ENCODE data around the gene ANO8. TPM values are rescaled to one million over a fixed set of nuclear protein-coding genes. Genes with fewer than 3 reads are reported as not detected.

ANO8 gene
- total and polyA plus RNA-seq, 4 experiments from 2014 or later = 0.11 to 21.5 (median 17.7) TPM; not detected in 1

- Histone ChIP-seq H3K9me3 (ENCODE audit: control insufficient read depth in 1 of 2, low read length in 2 of 2) (no peaks in the 10 kb centered on the region), H3K4me3 (ENCODE audit: low read length in 2 of 2) (no peak overlapping the region), H3K4me1 (ENCODE audit: insufficient read depth, low read length) (peaks cover 17% of the 10 kb centered on the region), H3K36me3 (ENCODE audit: insufficient read depth, low read length) (no peaks in the 10 kb centered on the region), H3K27me3 (ENCODE audit: insufficient read depth, low read length) (no peaks in the 10 kb centered on the region), H3K27ac (ENCODE audit: low read depth, low read length) (no peak overlapping the region)
- peaks cover 0 to 1% of the 10 kb centered on the region in 2 donors for H3K36me3 Mint-ChIP-seq
- no peak overlapping the region for H3K4me3 Mint-ChIP-seq
- no peak for DNase-seq
- intact Hi-C loops (cut with micrococcal nuclease) = no loop called here
- H3K9me3 Mint-ChIP-seq = no peaks in the 10 kb centered on the region
- H3K27me3 Mint-ChIP-seq = peaks cover 0 to 4% of the 10 kb centered on the region in 2 donors
- peaks cover 2 to 4% (median 3%) of the 10 kb centered on the region in 4 donors for H3K4me1 Mint-ChIP-seq
- POLR2A ChIA-PET (ENCODE audit: partially characterized antibody) = interaction anchor here (1.2 kb wide), 1 partner anchor 163 kb away, joined by 3 read pairs; no protein-coding TSS in a partner anchor
- CTCF ChIA-PET (ENCODE audit: partially characterized antibody) = interaction anchor here (6.9 kb wide), 1 partner anchor 26 kb away, joined by 83 read pairs; no protein-coding TSS in a partner anchor
- H3K27ac Mint-ChIP-seq = no peak overlapping the region
Observed at GRCh38 chr19:17285415-17286135, 49.1 kb downstream of the ANO8 start.

- H3K36me3 Mint-ChIP-seq = peaks cover 0 to 1% of the 10 kb centered on the region in 2 donors
- peaks cover 0 to 2% of the 10 kb centered on the region in 2 donors for H3K27me3 Mint-ChIP-seq
- peaks cover 17% of the 10 kb centered on the region for H3K4me1 ChIP-seq (ENCODE audit: insufficient read depth, low read length)
- intact Hi-C loops (cut with micrococcal nuclease) = loop anchor here (2.0 kb wide), 2 partner anchors 209 to 505 kb away; partner anchors contain the start of genes HAUS8 and MYO9B
- H3K27ac Mint-ChIP-seq = peak overlapping the region in 1 of 7 donors; percentile 72
- H3K4me3 Mint-ChIP-seq = peak overlapping the region in 2 of 8 donors; percentile 22 to 67
- H3K4me1 Mint-ChIP-seq = peaks cover 2 to 4% (median 3%) of the 10 kb centered on the region in 4 donors
- H3K27ac ChIP-seq (ENCODE audit: low read depth, low read length) = no peak overlapping the region
- CTCF ChIA-PET (ENCODE audit: partially characterized antibody) = interaction anchor here (0.6 to 6.9 kb wide), 15 partner anchors 9 to 514 kb away, joined by 3 to 83 read pairs (median 4); partner anchors contain the start of genes BABAM1, MRPL34 and USHBP1
- no peaks in the 10 kb centered on the region for H3K27me3 ChIP-seq (ENCODE audit: insufficient read depth, low read length)
- POLR2A ChIA-PET (ENCODE audit: partially characterized antibody) = no interaction called here
- H3K9me3 Mint-ChIP-seq = no peaks in the 10 kb centered on the region
- H3K9me3 ChIP-seq (ENCODE audit: control insufficient read depth in 1 of 2, low read length in 2 of 2) = no peaks in the 10 kb centered on the region
- H3K4me3 ChIP-seq (ENCODE audit: low read length in 2 of 2) = no peak overlapping the region
- no peak for DNase-seq
- H3K36me3 ChIP-seq (ENCODE audit: insufficient read depth, low read length) = no peaks in the 10 kb centered on the region
Observed at GRCh38 chr19:17283504-17283996, 51.1 kb downstream of the ANO8 start.

- ChIA-PET POLR2A (ENCODE audit: partially characterized antibody) (interaction anchor here (0.8 to 1.7 kb wide), 7 partner anchors 10 to 214 kb away, joined by 3 to 6 read pairs (median 3); partner anchors contain the start of genes BABAM1, MRPL34 and USHBP1), CTCF (ENCODE audit: partially characterized antibody) (interaction anchor here (0.6 to 6.9 kb wide), 15 partner anchors 10 to 510 kb away, joined by 3 to 83 read pairs (median 5); partner anchors contain the start of genes BABAM1, MRPL34 and USHBP1)
- no peaks in the 10 kb centered on the region for H3K9me3 Mint-ChIP-seq
- peaks cover 2 to 4% (median 3%) of the 10 kb centered on the region in 4 donors for H3K4me1 Mint-ChIP-seq
- Histone ChIP-seq H3K27me3 (ENCODE audit: insufficient read depth, low read length) (no peaks in the 10 kb centered on the region), H3K27ac (ENCODE audit: low read depth, low read length) (no peak overlapping the region), H3K4me3 (ENCODE audit: low read length in 2 of 2) (peak overlapping the region; percentile 17 to 45), H3K36me3 (ENCODE audit: insufficient read depth, low read length) (no peaks in the 10 kb centered on the region), H3K9me3 (ENCODE audit: control insufficient read depth in 1 of 2, low read length in 2 of 2) (no peaks in the 10 kb centered on the region), H3K4me1 (ENCODE audit: insufficient read depth, low read length) (peaks cover 17% of the 10 kb centered on the region)
- peak overlapping the region; percentile 73 to 86 (median 80) for H3K4me3 Mint-ChIP-seq
- intact Hi-C loops (cut with micrococcal nuclease) = loop anchor here (1.0 to 2.0 kb wide), 5 partner anchors 21 to 504 kb away; partner anchors contain the start of genes HAUS8 and MYO9B
- peaks cover under 1 to 1% of the 10 kb centered on the region in 2 donors for H3K36me3 Mint-ChIP-seq
- peak; percentile 72 to 79 (median 74) for DNase-seq
- H3K27ac Mint-ChIP-seq = peak overlapping the region in 2 of 7 donors; percentile 24 to 42
- H3K27me3 Mint-ChIP-seq = no peaks in the 10 kb centered on the region
Observed at GRCh38 chr19:17282488-17283125, 52.0 kb downstream of the ANO8 start.

DNA sequence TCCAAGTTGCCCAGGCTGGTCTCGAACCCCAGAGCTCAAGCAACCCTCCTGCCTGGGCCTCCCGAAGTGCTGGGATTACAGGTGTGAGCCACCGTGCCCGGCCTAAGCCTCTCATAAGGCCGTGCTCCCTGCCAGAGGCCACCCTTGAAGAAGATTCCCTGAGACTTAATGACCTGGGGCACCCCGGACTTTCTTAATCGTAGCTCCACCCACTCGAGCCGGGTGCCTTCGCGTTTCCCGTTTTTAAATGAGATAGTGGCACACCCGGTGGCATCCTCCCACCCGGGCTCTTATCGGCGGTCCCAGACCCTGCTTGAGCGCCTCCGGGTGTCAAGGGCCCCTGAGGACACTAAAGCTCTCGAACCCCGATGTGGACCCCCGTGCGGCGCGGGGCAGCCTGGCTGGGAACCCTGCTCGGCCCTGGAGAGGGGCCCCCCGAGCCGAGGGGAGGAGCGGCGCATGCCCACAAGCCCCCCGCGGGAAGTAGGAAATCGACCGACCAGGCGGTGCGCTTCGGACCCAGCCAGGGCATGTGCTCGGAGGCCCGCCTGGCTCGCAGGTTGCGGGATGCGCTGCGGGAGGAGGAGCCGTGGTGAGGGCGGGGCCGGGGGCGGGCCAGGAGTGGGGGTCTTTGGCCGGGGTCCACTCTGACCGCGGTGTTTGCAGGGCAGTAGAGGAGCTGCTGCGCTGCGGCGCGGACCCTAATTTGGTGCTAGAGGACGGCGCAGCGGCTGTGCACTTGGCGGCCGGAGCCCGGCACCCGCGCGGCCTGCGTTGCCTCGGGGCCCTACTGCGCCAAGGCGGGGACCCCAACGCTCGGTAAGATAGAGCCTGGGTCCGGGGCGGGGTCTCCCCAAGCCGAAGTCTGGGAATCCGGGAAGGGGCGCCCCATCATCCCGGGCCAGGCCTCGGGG, 53.0 kb downstream of the ANO8 start, which contains the start of gene ANKLE1:
Gene ANKLE1 (plus strand): TSS at position 511 of the 914 bp plus-strand sequence. CDS start 20 bp downstream, at position 531.
- Mint-ChIP-seq H3K4me3 (peak within 1 kb of the TSS; percentile 73 to 86 (median 80)), H3K27ac (peak within 1 kb of the TSS in 3 of 7 donors; percentile 19 to 42 (median 24)), H3K4me1 (peaks cover 2 to 4% (median 3%) of the 10 kb centered on the region in 4 donors), H3K9me3 (no peaks in the 10 kb centered on the region), H3K27me3 (no peaks in the 10 kb centered on the region), H3K36me3 (peaks cover 5 to 6% of the 10 kb centered on the region in 2 donors)
- Histone ChIP-seq H3K27me3 (ENCODE audit: insufficient read depth, low read length) (no peaks in the 10 kb centered on the region), H3K4me1 (ENCODE audit: insufficient read depth, low read length) (peaks cover 17% of the 10 kb centered on the region), H3K27ac (ENCODE audit: low read depth, low read length) (no peak within 1 kb of the TSS), H3K9me3 (ENCODE audit: control insufficient read depth in 1 of 2, low read length in 2 of 2) (no peaks in the 10 kb centered on the region), H3K36me3 (ENCODE audit: insufficient read depth, low read length) (peaks cover 4% of the 10 kb centered on the region), H3K4me3 (ENCODE audit: low read length in 2 of 2) (peak within 1 kb of the TSS; percentile 17 to 45)
- ChIA-PET CTCF (ENCODE audit: partially characterized antibody) (interaction anchor here (0.5 to 6.9 kb wide), 14 partner anchors 9 to 647 kb away, joined by 3 to 83 read pairs (median 4); partner anchors contain the start of genes BABAM1, MRPL34 and USHBP1), POLR2A (ENCODE audit: partially characterized antibody) (interaction anchor here (0.8 to 1.7 kb wide), 9 partner anchors 11 to 213 kb away, joined by 3 to 6 read pairs (median 4); partner anchors contain the start of genes BABAM1, MRPL34 and OCEL1)
- no peak for DNase-seq
- intact Hi-C loops (cut with micrococcal nuclease) = loop anchor here (1.0 to 2.0 kb wide), 5 partner anchors 20 to 503 kb away; partner anchors contain the start of genes HAUS8 and MYO9B

DNA sequence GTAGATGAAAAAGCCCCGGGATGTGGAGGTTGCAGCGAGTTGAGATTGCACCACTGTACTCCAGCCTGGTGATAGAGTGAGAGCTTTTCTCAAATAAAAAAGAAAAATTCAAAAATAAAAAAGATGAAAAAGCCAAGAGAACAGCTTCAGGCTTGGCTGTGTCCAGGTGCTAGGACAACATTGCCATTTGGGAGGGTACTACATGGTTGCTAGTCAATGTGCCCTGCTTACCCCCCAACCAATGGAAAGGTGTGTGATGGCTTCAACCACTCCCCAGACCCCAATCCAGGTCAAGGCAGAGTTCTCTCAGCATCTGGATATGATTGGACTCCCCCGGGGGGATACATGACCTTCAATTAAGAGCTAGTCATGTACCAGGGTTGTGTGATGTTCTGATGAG, 55.2 kb downstream of the ANO8 start:
- Mint-ChIP-seq H3K9me3 (no peaks in the 10 kb centered on the region), H3K4me3 (peak overlapping the region in 1 of 8 donors; percentile 12), H3K27ac (no peak overlapping the region), H3K27me3 (no peaks in the 10 kb centered on the region), H3K36me3 (peaks cover 14 to 17% of the 10 kb centered on the region in 2 donors), H3K4me1 (peaks cover 2 to 4% (median 3%) of the 10 kb centered on the region in 4 donors)
- no peak overlapping the region for H3K4me3 ChIP-seq (ENCODE audit: low read length in 2 of 2)
- ChIA-PET CTCF (ENCODE audit: partially characterized antibody) (interaction anchor here (0.6 to 6.9 kb wide), 7 partner anchors 13 to 211 kb away, joined by 3 to 83 read pairs (median 5); no protein-coding TSS in a partner anchor), POLR2A (ENCODE audit: partially characterized antibody) (interaction anchor here (0.7 to 1.2 kb wide), 2 partner anchors 12 to 44 kb away, joined by 3 to 5 read pairs; partner anchors contain the start of gene BABAM1)
- H3K9me3 ChIP-seq (ENCODE audit: control insufficient read depth in 1 of 2, low read length in 2 of 2) = no peaks in the 10 kb centered on the region
- H3K36me3 ChIP-seq (ENCODE audit: insufficient read depth, low read length) = peaks cover 12% of the 10 kb centered on the region
- DNase-seq = no peak
- intact Hi-C loops (cut with micrococcal nuclease) = no loop called here
- H3K27me3 ChIP-seq (ENCODE audit: insufficient read depth, low read length) = no peaks in the 10 kb centered on the region
- peaks cover 17% of the 10 kb centered on the region for H3K4me1 ChIP-seq (ENCODE audit: insufficient read depth, low read length)
- H3K27ac ChIP-seq (ENCODE audit: low read depth, low read length) = no peak overlapping the region
